Measurements from ENCODE around the gene ECI1. TPM values are rescaled to one million over a fixed set of nuclear protein-coding genes. Genes with fewer than 3 reads are reported as not detected.
"Not testable (repeated sequence)": the region's sequence is repeated elsewhere in the genome, so short reads cannot be mapped to it uniquely, and the experiment has no call there.

Gene ECI1
- polyA plus RNA-seq, 1 donor from 2014 or later = 65.1 TPM

DNA sequence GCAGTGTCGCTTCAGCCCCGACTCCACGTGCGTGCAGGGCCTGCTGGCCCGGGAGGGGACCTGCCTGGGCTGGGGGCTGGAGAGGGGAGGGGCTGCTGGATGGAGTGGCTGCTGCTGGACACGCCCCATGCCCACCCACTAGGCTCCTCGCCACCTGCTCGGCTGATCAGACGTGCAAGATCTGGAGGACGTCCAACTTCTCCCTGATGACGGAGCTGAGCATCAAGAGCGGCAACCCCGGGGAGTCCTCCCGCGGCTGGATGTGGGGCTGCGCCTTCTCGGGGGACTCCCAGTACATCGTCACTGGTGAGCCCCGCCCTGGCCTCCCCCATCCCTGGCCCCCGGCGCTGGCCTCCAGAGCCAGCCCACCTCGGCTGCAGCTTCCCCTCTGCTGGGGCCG is 43.1 kb downstream of the ECI1 start:
- Mint-ChIP-seq H3K36me3 (no peaks in the 10 kb centered on the region), H3K4me3 (peak overlapping the region in 2 of 4 donors; percentile 55 to 83), H3K27ac (peak overlapping the region in 1 of 3 donors; percentile 91), H3K27me3 (no peaks in the 10 kb centered on the region), H3K9me3 (no peaks in the 10 kb centered on the region), H3K4me1 (peaks cover 11 to 22% (median 15%) of the 10 kb centered on the region in 3 donors)

GRCh38 chr16:2207872-2208271 is 43.5 kb downstream of the ECI1 start:
- peak overlapping the region in 2 of 3 donors; percentile 59 to 91 for H3K27ac Mint-ChIP-seq
- H3K4me1 Mint-ChIP-seq = peaks cover 9 to 20% (median 12%) of the 10 kb centered on the region in 3 donors
- H3K4me3 Mint-ChIP-seq = peak overlapping the region in 3 of 4 donors; percentile 83 to 88 (median 86)
- no peaks in the 10 kb centered on the region for H3K36me3 Mint-ChIP-seq
- H3K27me3 Mint-ChIP-seq = no peaks in the 10 kb centered on the region
- no peaks in the 10 kb centered on the region for H3K9me3 Mint-ChIP-seq

DNA sequence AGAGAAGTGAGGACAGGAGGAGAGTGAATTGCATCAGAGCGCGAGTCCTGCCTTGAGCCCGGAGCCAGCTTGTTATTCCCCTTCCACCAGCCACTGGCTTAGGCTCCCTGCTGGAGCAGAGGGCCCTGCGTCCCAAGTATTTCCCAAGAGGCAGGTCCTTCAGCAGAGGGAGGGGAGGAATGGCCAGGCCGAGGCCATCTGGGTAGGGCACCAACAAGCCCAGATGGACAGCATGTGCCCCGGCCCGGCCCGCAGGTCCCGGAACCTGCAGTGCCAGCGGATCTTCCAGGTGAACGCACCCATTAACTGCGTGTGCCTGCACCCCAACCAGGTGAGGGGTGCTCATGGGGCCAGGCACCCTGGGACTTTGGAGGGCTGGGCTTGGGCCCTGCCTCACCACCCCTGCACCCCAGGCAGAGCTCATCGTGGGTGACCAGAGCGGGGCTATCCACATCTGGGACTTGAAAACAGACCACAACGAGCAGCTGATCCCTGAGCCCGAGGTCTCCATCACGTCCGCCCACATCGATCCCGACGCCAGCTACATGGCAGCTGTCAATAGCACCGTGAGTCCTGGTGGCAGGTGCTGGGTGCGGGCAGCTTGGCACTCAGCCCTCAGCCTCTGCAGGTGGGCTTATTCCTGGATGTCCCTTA is 44.5 kb downstream of the ECI1 start:
- Mint-ChIP-seq H3K27me3 (no peaks in the 10 kb centered on the region), H3K4me1 (peaks cover 6 to 15% (median 9%) of the 10 kb centered on the region in 3 donors), H3K27ac (peak overlapping the region in 1 of 3 donors; percentile 95), H3K4me3 (peak overlapping the region in 1 of 4 donors; percentile 83), H3K9me3 (no peaks in the 10 kb centered on the region), H3K36me3 (peaks cover 2% of the 10 kb centered on the region)

- H3K36me3 Mint-ChIP-seq = peaks cover 4% of the 10 kb centered on the region
- peak overlapping the region in 2 of 3 donors; percentile 88 to 95 for H3K27ac Mint-ChIP-seq
- peak overlapping the region in 3 of 4 donors; percentile 72 to 89 (median 84) for H3K4me3 Mint-ChIP-seq
- peaks cover 6 to 15% (median 9%) of the 10 kb centered on the region in 3 donors for H3K4me1 Mint-ChIP-seq
- H3K27me3 Mint-ChIP-seq = no peaks in the 10 kb centered on the region
- H3K9me3 Mint-ChIP-seq = no peaks in the 10 kb centered on the region
Measured at GRCh38 chr16:2206420-2206779, 45.0 kb downstream of the ECI1 start.

DNA sequence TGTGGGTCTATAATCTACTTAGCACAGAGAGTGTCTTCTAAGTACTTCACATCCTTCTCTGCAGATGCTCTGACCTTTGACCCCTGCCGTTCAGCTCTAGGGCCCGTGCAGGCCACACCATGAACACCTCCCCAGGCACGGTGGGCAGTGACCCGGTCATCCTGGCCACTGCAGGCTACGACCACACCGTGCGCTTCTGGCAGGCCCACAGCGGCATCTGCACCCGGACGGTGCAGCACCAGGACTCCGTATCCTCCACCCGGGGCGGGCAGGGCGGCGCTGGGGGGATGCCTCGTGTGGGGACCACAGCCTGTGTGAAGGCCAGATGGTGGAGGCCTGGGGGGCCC is 45.4 kb downstream of the ECI1 start:
- no peaks in the 10 kb centered on the region for H3K27me3 Mint-ChIP-seq
- H3K36me3 Mint-ChIP-seq = peaks cover 4% of the 10 kb centered on the region
- peaks cover 6 to 15% (median 9%) of the 10 kb centered on the region in 3 donors for H3K4me1 Mint-ChIP-seq
- H3K27ac Mint-ChIP-seq = peak overlapping the region; percentile 16 to 95 (median 88)
- H3K9me3 Mint-ChIP-seq = no peaks in the 10 kb centered on the region
- peak overlapping the region; percentile 72 to 89 (median 84) for H3K4me3 Mint-ChIP-seq

DNA sequence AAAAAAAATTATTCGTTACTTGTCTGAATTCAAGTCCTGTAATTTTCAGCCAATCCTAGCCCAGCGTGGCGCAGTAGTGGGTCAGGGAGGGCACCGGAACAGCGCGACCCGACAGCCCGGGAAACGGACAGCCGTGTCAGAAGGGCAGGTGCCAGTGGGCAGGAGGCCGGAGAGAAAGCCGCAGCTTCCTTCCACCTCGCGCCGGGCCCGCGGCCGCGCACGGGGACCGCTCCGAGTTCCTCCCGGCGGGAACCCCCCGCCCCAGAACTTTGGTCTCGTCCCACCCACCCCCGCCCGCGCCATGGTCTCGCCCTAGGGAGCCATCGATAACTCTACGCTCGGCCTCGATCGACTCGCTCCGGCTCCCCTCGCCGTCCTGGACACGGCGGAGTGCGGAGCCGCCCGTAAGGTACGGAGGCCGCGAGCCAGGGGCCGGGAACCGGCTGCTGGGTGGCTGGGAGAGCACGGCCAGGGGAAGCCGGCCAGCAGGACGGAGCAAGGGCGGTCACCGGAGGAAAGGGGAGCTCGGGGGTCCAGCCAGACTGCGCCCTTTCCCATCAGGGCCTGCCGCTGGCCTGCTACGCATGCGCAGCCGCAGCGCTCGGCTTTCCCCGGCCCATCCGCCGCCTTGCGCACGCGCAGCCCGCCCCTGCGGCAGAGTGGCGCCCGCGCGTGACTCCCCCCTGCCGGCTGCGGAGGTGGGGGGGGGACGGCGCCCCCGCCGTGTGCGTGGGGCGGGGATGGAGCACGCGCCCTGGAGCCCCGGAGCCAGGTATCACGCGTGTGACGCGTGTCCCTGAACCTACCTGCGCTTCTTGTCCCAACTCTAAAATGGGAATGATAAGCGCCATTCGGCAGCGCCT is 46.1 kb downstream of the ECI1 start, which contains the start of gene MLST8:
Gene MLST8, plus strand, starts transcription at position 351 of the 863 bp plus-strand sequence. CDS start 632 bp downstream, outside the sequence.
- Mint-ChIP-seq H3K27ac (peak within 1 kb of the TSS; percentile 27 to 95 (median 93)), H3K27me3 (peaks cover under 1% of the 10 kb centered on the region), H3K4me3 (peak within 1 kb of the TSS; percentile 72 to 95 (median 84)), H3K36me3 (peaks cover 4% of the 10 kb centered on the region), H3K9me3 (no peaks in the 10 kb centered on the region), H3K4me1 (peaks cover 6 to 15% (median 9%) of the 10 kb centered on the region in 3 donors)

GRCh38 chr16:2204416-2205103 is 46.8 kb downstream of the ECI1 start:
- Mint-ChIP-seq H3K36me3 (peaks cover 4% of the 10 kb centered on the region), H3K27me3 (peaks cover 3% of the 10 kb centered on the region), H3K9me3 (no peaks in the 10 kb centered on the region), H3K4me3 (peak overlapping the region; percentile 67 to 95 (median 78)), H3K27ac (peak overlapping the region; percentile 27 to 95 (median 49)), H3K4me1 (peaks cover 6 to 15% (median 9%) of the 10 kb centered on the region in 3 donors)

DNA sequence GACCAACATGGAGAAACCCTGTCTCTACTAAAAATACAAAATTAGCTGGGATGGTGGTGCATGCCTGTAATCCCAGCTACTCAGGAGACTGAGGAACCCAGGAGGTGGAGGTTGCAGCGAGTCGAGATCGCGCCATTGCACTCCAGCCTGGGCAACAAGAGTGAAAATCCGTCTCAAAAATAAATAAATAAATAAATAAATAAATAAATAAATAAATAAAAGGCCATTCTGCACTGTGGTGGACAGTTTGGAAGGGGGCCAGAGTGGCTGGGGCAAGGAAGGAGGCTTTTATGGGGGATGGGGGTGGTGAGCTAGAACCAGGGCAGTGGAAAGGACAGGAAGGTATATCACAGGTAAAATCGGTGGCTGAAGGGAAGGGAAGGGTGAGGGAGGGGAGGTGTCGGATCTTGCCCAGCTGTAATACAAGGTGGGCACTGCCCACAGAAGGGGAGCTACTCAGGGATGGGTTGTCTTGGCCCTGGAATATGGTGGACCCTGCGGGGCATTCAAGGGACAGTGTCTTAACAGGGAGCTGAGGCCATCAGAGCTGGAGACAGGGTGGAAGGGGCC is 48.2 kb downstream of the ECI1 start:
- peak overlapping the region in 2 of 3 donors; percentile 82 to 95 for H3K27ac Mint-ChIP-seq
- H3K4me3 Mint-ChIP-seq = peak overlapping the region in 3 of 4 donors; percentile 28 to 89 (median 72)
- not testable (repeated sequence) for H3K9me3 Mint-ChIP-seq, H3K36me3 Mint-ChIP-seq, H3K27me3 Mint-ChIP-seq
- H3K4me1 Mint-ChIP-seq = peaks cover 6 to 15% (median 9%) of the 10 kb centered on the region in 3 donors

DNA sequence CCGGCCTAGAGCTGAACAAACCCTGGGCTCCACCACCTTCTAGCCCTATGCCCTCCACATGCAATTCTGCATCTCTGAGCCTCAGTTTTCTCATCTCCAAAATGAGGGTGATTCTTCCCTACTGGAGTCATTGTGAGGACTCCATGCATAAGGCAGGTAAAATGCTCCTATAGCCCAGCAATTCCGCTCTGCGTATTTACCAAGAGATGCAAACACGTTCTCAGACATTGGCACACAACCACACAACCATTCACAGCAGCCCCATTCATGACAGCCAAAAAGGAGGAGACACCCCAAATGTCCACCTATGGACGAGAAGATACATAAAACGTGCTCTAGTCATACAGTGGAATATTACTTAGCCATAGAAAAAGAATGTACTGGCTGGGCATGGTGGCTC is 51.1 kb downstream of the ECI1 start:
- Mint-ChIP-seq H3K27ac (peak overlapping the region in 1 of 3 donors; percentile 39), H3K9me3 (no peaks in the 10 kb centered on the region), H3K4me1 (peaks cover 0 to 5% (median 4%) of the 10 kb centered on the region in 3 donors), H3K36me3 (peaks cover 4% of the 10 kb centered on the region), H3K4me3 (no peak overlapping the region), H3K27me3 (peaks cover 17% of the 10 kb centered on the region)

DNA sequence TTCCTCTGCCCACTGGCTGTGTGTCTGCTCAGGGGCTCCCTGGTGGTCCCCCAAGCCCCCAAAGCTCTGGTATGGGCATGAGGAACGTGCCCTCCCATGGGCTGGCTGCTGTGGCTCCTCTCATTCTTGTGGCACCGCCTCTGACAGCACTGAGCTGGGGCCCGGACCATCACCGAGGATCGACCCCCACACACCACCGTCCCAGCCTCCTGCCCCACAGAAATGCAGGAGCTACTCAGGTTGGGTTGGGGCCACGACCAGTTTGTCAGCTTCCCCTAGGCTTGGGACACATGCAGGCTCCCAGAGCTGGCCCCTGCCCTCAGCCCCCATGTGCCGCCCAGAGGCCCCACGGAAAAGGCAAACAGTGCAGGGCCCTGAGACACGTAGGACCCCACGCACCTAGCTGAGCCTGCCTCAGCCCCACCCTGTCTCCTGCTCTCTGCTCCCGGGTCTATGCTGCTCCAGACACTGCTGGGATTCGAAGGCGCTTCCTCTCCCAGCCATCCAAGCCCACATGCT is 51.7 kb downstream of the ECI1 start:
- Mint-ChIP-seq H3K9me3 (no peaks in the 10 kb centered on the region), H3K4me3 (no peak overlapping the region), H3K36me3 (peaks cover 4% of the 10 kb centered on the region), H3K27me3 (peaks cover 24% of the 10 kb centered on the region), H3K4me1 (peaks cover 0 to 7% (median 7%) of the 10 kb centered on the region in 3 donors), H3K27ac (no peak overlapping the region)

DNA sequence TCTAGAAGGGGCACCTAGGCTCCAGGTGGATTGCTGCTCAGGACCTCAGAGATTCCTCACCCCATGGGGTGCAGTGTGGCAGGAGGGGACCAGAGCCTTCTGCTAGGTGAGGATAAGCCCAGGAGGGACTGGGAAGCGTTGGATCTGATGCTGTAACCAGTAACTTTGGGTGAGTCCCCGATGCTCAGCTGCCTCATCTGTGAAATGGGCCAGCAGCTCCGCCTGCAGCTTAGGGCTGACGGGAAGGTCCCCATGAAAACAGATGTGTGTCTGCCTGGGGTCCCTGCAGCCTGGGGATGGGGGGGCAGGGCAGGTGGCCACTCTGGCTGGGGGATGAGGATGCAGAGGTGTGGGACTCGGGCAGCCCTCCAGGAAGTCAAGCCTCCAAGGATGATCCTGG is 52.3 kb downstream of the ECI1 start:
- H3K36me3 Mint-ChIP-seq = peaks cover 4% of the 10 kb centered on the region
- peaks cover 27% of the 10 kb centered on the region for H3K27me3 Mint-ChIP-seq
- H3K4me1 Mint-ChIP-seq = peaks cover 0 to 4% (median 3%) of the 10 kb centered on the region in 3 donors
- H3K4me3 Mint-ChIP-seq = no peak overlapping the region
- no peak overlapping the region for H3K27ac Mint-ChIP-seq
- no peaks in the 10 kb centered on the region for H3K9me3 Mint-ChIP-seq

DNA sequence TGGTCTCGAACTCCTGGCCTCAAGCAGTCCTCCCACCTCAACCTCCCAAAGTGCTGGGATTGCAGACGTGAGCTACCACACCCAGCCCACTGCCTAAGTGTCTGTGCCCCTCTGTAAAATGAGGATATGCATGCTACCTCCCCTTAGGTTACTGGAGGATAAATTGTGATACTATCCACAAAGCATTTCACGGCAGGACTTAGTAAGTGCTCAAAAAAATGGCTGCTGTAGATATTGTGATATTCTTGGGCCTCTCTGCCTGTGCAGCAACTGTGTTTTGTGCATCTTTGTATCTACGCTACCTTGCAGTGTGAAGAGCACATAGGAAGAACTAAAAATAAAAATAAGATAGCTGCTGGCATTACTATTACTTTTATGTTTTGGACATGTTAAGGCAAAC is 53.1 kb downstream of the ECI1 start:
- Mint-ChIP-seq H3K27me3 (peaks cover 29% of the 10 kb centered on the region), H3K36me3 (peaks cover 4% of the 10 kb centered on the region), H3K4me3 (peak overlapping the region in 1 of 4 donors; percentile 83), H3K9me3 (no peaks in the 10 kb centered on the region), H3K4me1 (peaks cover 0 to 4% (median 3%) of the 10 kb centered on the region in 3 donors), H3K27ac (no peak overlapping the region)

GRCh38 chr16:2197765-2198164 is 53.6 kb downstream of the ECI1 start:
- Mint-ChIP-seq H3K36me3 (peaks cover 4% of the 10 kb centered on the region), H3K9me3 (no peaks in the 10 kb centered on the region), H3K4me1 (peaks cover 0 to 4% (median 3%) of the 10 kb centered on the region in 3 donors), H3K27me3 (peaks cover 29% of the 10 kb centered on the region), H3K27ac (no peak overlapping the region), H3K4me3 (peak overlapping the region in 2 of 4 donors; percentile 55 to 83)

DNA sequence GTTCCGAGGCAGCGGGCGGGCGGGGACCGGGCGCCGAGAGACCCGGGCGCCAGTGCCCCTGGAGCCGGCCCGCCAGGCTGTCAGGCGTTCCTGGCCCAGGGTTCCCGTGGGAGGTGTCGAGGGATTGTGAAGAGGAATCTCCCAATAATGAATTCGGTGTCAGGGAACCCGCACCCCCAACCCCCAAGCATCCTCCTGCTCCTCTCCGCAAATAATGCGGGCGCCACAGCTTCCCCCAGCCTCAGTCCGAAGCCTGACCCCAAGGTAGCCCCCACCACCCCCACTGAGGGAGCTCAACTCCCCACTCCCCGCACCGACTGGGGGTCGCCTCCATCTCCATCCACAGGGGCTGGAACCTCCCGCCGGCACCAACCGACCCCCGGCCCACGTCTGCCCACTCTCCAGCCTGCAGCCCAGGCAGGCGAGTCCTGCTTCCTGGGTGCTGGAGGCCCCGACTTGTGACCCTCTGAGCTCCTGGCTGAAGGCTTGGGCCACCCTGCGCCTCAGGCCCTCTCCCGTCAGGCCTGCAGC is 54.3 kb downstream of the ECI1 start:
- H3K27me3 Mint-ChIP-seq = peaks cover 32% of the 10 kb centered on the region

More for the DNA sequence above, 54.3 kb downstream of the ECI1 start:
- Mint-ChIP-seq H3K36me3 (peaks cover 4% of the 10 kb centered on the region), H3K4me1 (peaks cover 0 to 3% (median 3%) of the 10 kb centered on the region in 3 donors), H3K4me3 (peak overlapping the region in 2 of 4 donors; percentile 34 to 70), H3K27ac (no peak overlapping the region), H3K9me3 (no peaks in the 10 kb centered on the region)
